A549 (cell line): ENCODE results near the gene MED13L. TPM values are rescaled to one million over a fixed set of nuclear protein-coding genes. Genes with fewer than 3 reads are reported as not detected.

Experiments
- ATAC-seq, 2 experiments: fragments of 200-7000 bp in 1 of 2; fragments of >200 bp in 1 of 2; cut with Nextera tagmentation in 1 of 2; cut with Tn5 transposase in 1 of 2; 3 replicates each; pipeline versions ENCODE4 v1.8.0 to v1.9.1; 2018 to 2020; ENCODE audit warnings: mild to moderate bottlenecking in 1 of 2, moderate library complexity in 1 of 2
- CTCF ChIA-PET: fragments of 300-600 bp; sonication (Branson Sonifier 250); formaldehyde crosslinking; extraction: SDS; loops from one replicate; lab custom pipeline; 2021; ENCODE audit warnings: antibody characterized with exemption, inconsistent platforms; lab: Yijun Ruan, JAX
- POLR2A ChIA-PET: fragments of 350-600 bp; formaldehyde crosslinking; extraction: SDS; loops from one replicate; lab custom pipeline; 2021; ENCODE audit warnings: antibody characterized with exemption, inconsistent platforms; lab: Yijun Ruan, JAX
- DNase-seq, 2 experiments: peaks; one replicate each; pipeline versions ENCODE4 v3.0.0 to v3.0.0-alpha.2; 2011 to 2016; ENCODE audit warnings: low read depth in 1 of 2, low spot score in 1 of 2
- FAIRE-seq: peaks from 2 replicates; lab custom pipeline; 2011; peaks lifted over from hg19 to GRCh38; lab: Jason Lieb, UNC
- H3K27ac ChIP-seq, 2 experiments: fragments of >200 bp; sonication (Bioruptor Twin); formaldehyde crosslinking; 3 replicates each; pipeline ENCODE4 v1.5.1; 2016 to 2017
- H3K4me1 ChIP-seq: fragments of >200 bp; sonication (Bioruptor Twin); formaldehyde crosslinking; 3 replicates; pipeline ENCODE4 v1.6.1; 2016
- H3K4me2 ChIP-seq: fragments of >200 bp; sonication (Bioruptor Twin); formaldehyde crosslinking; 3 replicates; pipeline ENCODE4 v1.6.1; 2016
- H3K4me3 ChIP-seq: fragments of >200 bp; sonication (Bioruptor Twin); formaldehyde crosslinking; 3 replicates; pipeline ENCODE4 v1.5.1; 2016
- H3K9me3 ChIP-seq: fragments of >200 bp; sonication (Bioruptor Twin); formaldehyde crosslinking; 3 replicates; pipeline ENCODE4 v1.6.1; 2016
- ATOH8 ChIP-seq: fragments of 250-450 bp; sonication (Bioruptor Pico); IDR thresholded peaks from 2 replicates; pipeline ENCODE4 v1.5.0; 2020; ENCODE audit warnings: low read depth, mild to moderate bottlenecking, moderate library complexity
- BHLHE40 ChIP-seq: IDR thresholded peaks from 2 replicates; pipeline ENCODE4 v1.6.1; 2012; ENCODE audit warnings: low read depth, low read length, inconsistent platforms
- CBX2 ChIP-seq: fragments of 200-600 bp; sonication (generic); IDR thresholded peaks from 2 replicates; pipeline ENCODE4 v1.6.1; 2016; ENCODE audit warnings: low read depth, mild to moderate bottlenecking, borderline replicate concordance
- CBX8 ChIP-seq: fragments of 200-600 bp; sonication (generic); IDR thresholded peaks from 2 replicates; pipeline ENCODE4 v1.6.1; 2016
- CHD2 ChIP-seq: fragments of 150-350 bp; IDR thresholded peaks from 2 replicates; pipeline ENCODE4 v1.6.1; 2014; ENCODE audit warnings: low read length; ENCODE audit not compliant: partially characterized antibody
- CHD4 ChIP-seq: fragments of 200-600 bp; sonication (generic); IDR thresholded peaks from 2 replicates; pipeline ENCODE4 v1.6.1; 2016; ENCODE audit warnings: antibody characterized with exemption, mild to moderate bottlenecking, borderline replicate concordance
- CTCF ChIP-seq: fragments of >200 bp; sonication (Bioruptor Twin); formaldehyde crosslinking; IDR thresholded peaks from 3 replicates; pipeline ENCODE4 v1.5.1; 2016
- EP300 ChIP-seq, 2 experiments: fragments of >200 bp; sonication (Bioruptor Twin); formaldehyde crosslinking; IDR thresholded peaks; 2 replicates in 1 of 2; 3 replicates in 1 of 2; pipeline ENCODE4 v1.6.1; 2016 to 2017
- FOSB ChIP-seq: fragments of 250-450 bp; sonication (Bioruptor Pico); IDR thresholded peaks from 2 replicates; pipeline ENCODE4 v1.5.0; 2020; ENCODE audit warnings: mild to moderate bottlenecking, moderate library complexity
- FOXS1 ChIP-seq: fragments of 250-450 bp; sonication (Bioruptor Pico); IDR thresholded peaks from 2 replicates; pipeline ENCODE4 v1.5.0; 2020; ENCODE audit warnings: mild to moderate bottlenecking, moderate library complexity
- HDAC2 ChIP-seq: fragments of 200-600 bp; sonication (generic); IDR thresholded peaks from 2 replicates; pipeline ENCODE4 v1.6.1; 2016
- HES2 ChIP-seq: fragments of >200 bp; sonication (Bioruptor Twin); formaldehyde crosslinking; IDR thresholded peaks from 2 replicates; pipeline ENCODE4 v1.6.1; 2016
- HOXB5 ChIP-seq: fragments of 250-450 bp; sonication (Bioruptor Pico); IDR thresholded peaks from 2 replicates; pipeline ENCODE4 v1.5.0; 2020; ENCODE audit warnings: mild to moderate bottlenecking, moderate library complexity
- JUN ChIP-seq, 2 experiments: fragments of >200 bp; sonication (Bioruptor Twin); formaldehyde crosslinking; IDR thresholded peaks; 2 replicates in 1 of 2; 3 replicates in 1 of 2; pipeline ENCODE4 v1.6.1; 2016 to 2017
- KDM1A ChIP-seq: fragments of 200-600 bp; sonication (generic); IDR thresholded peaks from 2 replicates; pipeline ENCODE4 v1.6.1; 2016; ENCODE audit warnings: low read depth, mild to moderate bottlenecking
- MAX ChIP-seq: IDR thresholded peaks from 2 replicates; pipeline ENCODE4 v1.6.1; 2012
- NFE2L2 ChIP-seq: fragments of 150-350 bp; conservative IDR thresholded peaks from 2 replicates; pipeline ENCODE4 v1.6.1; 2014; ENCODE audit warnings: low read length
- NPAS2 ChIP-seq: fragments of 250-450 bp; sonication (Bioruptor Pico); IDR thresholded peaks from 2 replicates; pipeline ENCODE4 v1.8.0; 2022; ENCODE audit warnings: mild to moderate bottlenecking, moderate library complexity, borderline replicate concordance
- POLR2AphosphoS2 ChIP-seq: conservative IDR thresholded peaks from 2 replicates; pipeline ENCODE4 v1.6.1; 2012; ENCODE audit warnings: low read length, improper control_type of control experiment, inconsistent platforms
- RAD21 ChIP-seq, 2 experiments: fragments of >200 bp in 1 of 2; sonication (Bioruptor Twin) in 1 of 2; formaldehyde crosslinking in 1 of 2; IDR thresholded peaks in 1 of 2; conservative IDR thresholded peaks in 1 of 2; 2 replicates in 1 of 2; 3 replicates in 1 of 2; pipeline ENCODE4 v1.6.1; 2012 to 2018; ENCODE audit warnings: inconsistent platforms in 1 of 2
- RCOR1 ChIP-seq: fragments of 150-350 bp; IDR thresholded peaks from 2 replicates; pipeline ENCODE4 v1.6.1; 2014; ENCODE audit warnings: antibody characterized with exemption, low read length, low read depth
- RFX5 ChIP-seq: fragments of 450-650 bp; IDR thresholded peaks from 2 replicates; pipeline ENCODE4 v1.7.1; 2014; ENCODE audit warnings: antibody characterized with exemption, mild to moderate bottlenecking, moderate library complexity
- SMC3 ChIP-seq: fragments of >200 bp; sonication (Bioruptor Twin); formaldehyde crosslinking; IDR thresholded peaks from 3 replicates; pipeline ENCODE4 v1.6.1; 2018; ENCODE audit warnings: inconsistent platforms
- SREBF2 ChIP-seq: fragments of 450-650 bp; IDR thresholded peaks from 2 replicates; pipeline ENCODE4 v1.6.1; 2014; ENCODE audit warnings: mild to moderate bottlenecking, moderate library complexity
- ZC3H11A ChIP-seq: fragments of 450-650 bp; IDR thresholded peaks from 2 replicates; pipeline ENCODE4 v1.6.1; 2014; ENCODE audit warnings: antibody characterized with exemption, mild to moderate bottlenecking
- ZFP36 ChIP-seq: fragments of 450-650 bp; IDR thresholded peaks from 2 replicates; pipeline ENCODE4 v1.6.1; 2014; ENCODE audit warnings: borderline replicate concordance; ENCODE audit not compliant: partially characterized antibody
- ZNF302 ChIP-seq: fragments of 250-450 bp; sonication (Bioruptor Pico); IDR thresholded peaks from 2 replicates; pipeline ENCODE4 v1.9.0; 2021; ENCODE audit warnings: inconsistent platforms, mild to moderate bottlenecking, moderate library complexity
- ZSCAN20 ChIP-seq: fragments of 250-450 bp; sonication (Bioruptor Pico); IDR thresholded peaks from 2 replicates; pipeline ENCODE4 v1.8.0; 2022; ENCODE audit warnings: mild to moderate bottlenecking, moderate library complexity
- whole genome bisulfite sequencing: methylation state at CpG from one replicate; pipeline ENCODE4 v1.1.6; 2017; ENCODE audit errors: missing lambda C conversion rate; 5-methylcytosine and 5-hydroxymethylcytosine counted together
- polyA plus RNA-seq, 4 experiments: library from polyadenylated mRNA; depleted of rRNA in 3 of 4; stranded (reverse); fragments of >200 nt; fragmentation: RNase III in 1 of 4; extraction: RNeasy Plus Mini Kit Qiagen cat#74134 plus additional on column Dnase treatment in 1 of 4; gene quantifications; 2 replicates in 3 of 4; 3 replicates in 1 of 4; pipeline ENCODE4 v1.2.3, GENCODE V29; 2011 to 2017

MED13L gene
- polyA plus RNA-seq, 2 of the 4 experiments (the other 2 are of a cell fraction): 23.2 to 134 TPM

GRCh38 chr12:116018282-116018681, 259.2 kb downstream of the MED13L start:
- DNase-seq: no peak
- TF ChIP-seq EP300 (IDR thresholded peaks at IDR 0.05): no peak
- TF ChIP-seq ZC3H11A: no peak
- TF ChIP-seq RFX5: no peak
- TF ChIP-seq CBX8: no peak
- TF ChIP-seq POLR2AphosphoS2: no peak
- no peak for FAIRE-seq
- Histone ChIP-seq H3K27ac (no peak overlapping the region), H3K9me3 (no peaks in the 10 kb centered on the region), H3K4me3 (no peak overlapping the region), H3K4me2 (no peak overlapping the region), H3K4me1 (peaks cover 10% of the 10 kb centered on the region; the same call in 1 of the 3 replicates)
- ChIA-PET POLR2A (no interaction called here), CTCF (interaction anchor here (0.5 to 0.9 kb wide), 2 partner anchors 15 to 691 kb away, joined by 4 to 5 read pairs; no protein-coding TSS in a partner anchor)
- no peak for ATAC-seq
- 66% methylated on average over 2 of the region's 2 CpGs for WGBS

- DNase-seq (peak; percentile 23 to 52), FAIRE-seq (peak; percentile 84), ATAC-seq (peak; percentile 84 to 90)
- peaks cover 11% of the 10 kb centered on the region; the same call in 1 of the 3 replicates for H3K4me1 ChIP-seq
- H3K4me2 ChIP-seq: no peak overlapping the region
- no peak for TF ChIP-seq KDM1A
- no peak for TF ChIP-seq HOXB5 (CRISPR knock-in tag)
- TF ChIP-seq ATOH8: no peak
- TF ChIP-seq ZFP36: no peak
- no peak for TF ChIP-seq NFE2L2
- TF ChIP-seq CTCF: peak; percentile 79
- peak; percentile 72 for TF ChIP-seq SMC3
- TF ChIP-seq BHLHE40: no peak
- no peak for TF ChIP-seq CBX8
- no peak for TF ChIP-seq RCOR1
- no peak for TF ChIP-seq CBX2
- no peak for TF ChIP-seq HES2
- no peak for TF ChIP-seq CHD4
- peak; percentile 82 to 84 for TF ChIP-seq RAD21 (conservative IDR thresholded peaks at IDR 0.05 in 1 of 2, IDR thresholded peaks at IDR 0.05 in 1 of 2)
- TF ChIP-seq FOXS1 (CRISPR knock-in tag): no peak
- no peak for TF ChIP-seq NPAS2 (CRISPR knock-in tag)
- no peak for TF ChIP-seq SREBF2
- TF ChIP-seq ZNF302: no peak
- TF ChIP-seq FOSB: no peak
- no peak for TF ChIP-seq HDAC2
- no peak for TF ChIP-seq CHD2
- TF ChIP-seq ZSCAN20 (CRISPR knock-in tag): no peak
- no peak for TF ChIP-seq MAX
- TF ChIP-seq JUN (IDR thresholded peaks at IDR 0.05): no peak
- ChIA-PET POLR2A (interaction anchor here (1.0 kb wide), 1 partner anchor 261 kb away, joined by 3 read pairs; no protein-coding TSS in a partner anchor), CTCF (interaction anchor here (0.7 to 2.1 kb wide), 23 partner anchors 9 to 709 kb away, joined by 3 to 11 read pairs (median 4); no protein-coding TSS in a partner anchor)
- H3K4me3 ChIP-seq: no peak overlapping the region
- WGBS: 14% methylated on average over 1 of the region's 1 CpG
- H3K9me3 ChIP-seq: no peaks in the 10 kb centered on the region
- no peak overlapping the region for H3K27ac ChIP-seq
Measured at GRCh38 chr12:116015525-116015924, 262.0 kb downstream of the MED13L start.
